ENCODE measurements around the gene KDSR.
A peak's percentile ranks its signal among the peaks of the same experiment; 100 is the strongest.

KDSR gene, protein sequence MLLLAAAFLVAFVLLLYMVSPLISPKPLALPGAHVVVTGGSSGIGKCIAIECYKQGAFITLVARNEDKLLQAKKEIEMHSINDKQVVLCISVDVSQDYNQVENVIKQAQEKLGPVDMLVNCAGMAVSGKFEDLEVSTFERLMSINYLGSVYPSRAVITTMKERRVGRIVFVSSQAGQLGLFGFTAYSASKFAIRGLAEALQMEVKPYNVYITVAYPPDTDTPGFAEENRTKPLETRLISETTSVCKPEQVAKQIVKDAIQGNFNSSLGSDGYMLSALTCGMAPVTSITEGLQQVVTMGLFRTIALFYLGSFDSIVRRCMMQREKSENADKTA

DNA sequence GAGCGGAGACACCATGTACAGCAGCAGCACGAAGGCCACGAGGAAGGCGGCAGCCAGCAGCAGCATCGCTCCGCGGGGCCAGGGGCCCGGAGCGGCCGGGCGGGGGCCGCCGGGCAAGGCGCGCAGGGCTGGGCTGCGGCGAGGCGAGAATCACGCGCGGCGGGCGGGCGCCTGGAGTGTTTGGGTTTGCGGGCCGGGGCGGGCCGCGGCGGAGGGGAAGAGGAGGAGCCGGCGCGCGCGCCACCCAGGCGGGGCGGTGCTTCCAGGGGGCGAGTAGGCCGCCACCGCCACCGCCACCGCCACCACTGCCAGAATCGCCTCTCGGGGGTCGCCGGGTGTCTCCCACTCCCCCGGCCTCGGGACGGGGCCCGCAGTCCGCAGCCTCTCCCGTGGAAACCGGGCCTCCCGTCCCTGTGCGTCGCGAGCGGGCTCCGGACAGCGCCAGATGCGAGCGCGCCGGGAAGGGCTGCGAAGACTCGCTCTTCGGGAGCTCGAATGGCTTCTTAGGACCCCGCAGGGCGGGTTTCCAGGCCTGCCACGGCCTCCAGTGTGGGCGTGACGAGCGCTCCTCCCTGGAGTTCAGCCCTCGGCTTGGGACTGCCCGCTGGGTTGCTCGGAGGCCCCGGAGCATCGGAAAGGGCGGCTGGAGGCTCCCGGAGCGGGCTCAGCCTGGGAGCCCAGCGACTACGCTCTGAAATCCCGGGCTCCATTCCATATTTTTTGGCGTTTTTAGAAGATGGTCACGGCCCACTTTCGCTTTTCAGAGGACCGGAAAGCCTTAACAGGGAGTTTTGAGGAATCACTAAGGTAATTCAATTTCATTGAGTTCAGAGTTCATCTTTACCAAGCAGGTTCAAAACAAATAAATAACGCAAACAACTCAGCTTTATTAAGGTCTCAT lies at the start of gene KDSR:
TSS of gene KDSR (minus strand) at position 154 of the 901 bp plus-strand sequence. CDS start at position 66, 88 bp downstream.
- DNase-seq: peak; percentile 84

DNA sequence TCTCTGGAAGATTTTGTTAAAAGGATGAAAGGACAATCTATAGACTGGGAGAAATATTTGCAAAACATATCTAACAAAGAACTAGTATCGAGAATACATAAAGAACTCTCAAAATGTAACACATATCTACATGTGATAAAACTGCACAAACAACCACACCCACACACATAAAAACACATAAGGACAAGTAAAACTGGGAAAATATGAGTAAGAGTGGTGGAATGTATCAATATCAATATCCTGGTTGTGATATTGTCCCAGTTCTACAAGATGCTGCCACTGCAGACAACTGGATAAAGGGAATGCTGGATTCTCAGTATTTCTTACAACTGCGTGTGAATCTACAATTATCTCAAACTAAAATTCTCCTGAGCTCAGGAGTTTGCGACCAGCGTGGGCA lies 45.9 kb upstream of the KDSR start:
- DNase-seq: no peak

DNA sequence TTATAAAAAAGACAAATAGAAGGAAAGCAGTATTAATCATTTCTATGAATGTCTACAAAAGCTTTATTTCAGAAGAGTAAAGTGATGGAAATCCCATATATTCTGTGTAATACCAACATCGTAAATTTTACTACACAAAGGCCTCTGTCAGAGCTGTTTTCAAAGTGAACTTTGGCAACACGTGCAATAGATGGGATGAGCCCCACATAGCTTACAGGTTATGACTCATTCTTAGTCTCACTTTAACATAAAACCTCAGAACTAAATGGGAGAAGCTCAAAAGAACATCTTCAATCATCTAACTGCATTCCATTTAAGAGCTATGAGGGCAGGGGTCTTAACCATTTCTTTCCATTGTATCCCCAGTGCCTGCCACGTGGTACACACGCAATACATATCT lies 43.8 kb upstream of the KDSR start:
- DNase-seq: no peak

DNA sequence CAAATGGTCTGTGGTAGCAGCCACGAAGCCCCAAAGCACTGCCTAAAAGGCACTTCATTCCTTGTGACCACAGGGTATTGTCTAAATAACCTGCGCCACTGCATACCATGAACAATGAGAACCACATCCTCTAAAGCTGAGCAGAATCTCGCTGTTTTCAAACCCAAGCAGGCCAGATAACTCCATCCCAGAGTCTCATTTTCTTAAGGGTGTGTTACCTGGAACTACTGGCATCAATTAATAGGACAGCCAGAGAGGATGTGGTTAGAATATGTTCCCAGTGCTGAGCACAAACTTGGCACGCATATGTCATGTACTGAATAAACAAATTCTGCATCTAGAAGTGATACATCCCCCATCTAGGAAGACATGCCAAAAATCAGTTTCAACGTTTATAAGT lies 42.3 kb upstream of the KDSR start:
- DNase-seq: no peak

DNA sequence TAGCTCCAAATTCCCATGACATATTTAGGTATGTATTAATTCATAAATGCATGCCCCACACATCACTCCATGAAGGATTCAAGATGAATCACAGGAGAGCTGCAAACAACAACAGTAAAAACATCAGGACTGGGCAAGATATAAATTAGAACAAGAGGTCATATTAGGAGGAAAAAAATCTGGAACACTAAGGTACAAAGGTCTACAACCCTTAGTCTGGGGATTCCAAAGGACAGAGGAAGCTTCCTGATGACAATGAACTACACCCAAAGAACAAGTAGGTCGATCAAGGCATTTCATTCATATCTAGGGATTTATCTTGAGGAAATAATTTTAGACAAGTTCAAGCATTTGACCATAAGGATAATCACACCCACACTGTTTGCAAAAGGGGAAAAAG lies 40.7 kb upstream of the KDSR start:
- DNase-seq: no peak

DNA sequence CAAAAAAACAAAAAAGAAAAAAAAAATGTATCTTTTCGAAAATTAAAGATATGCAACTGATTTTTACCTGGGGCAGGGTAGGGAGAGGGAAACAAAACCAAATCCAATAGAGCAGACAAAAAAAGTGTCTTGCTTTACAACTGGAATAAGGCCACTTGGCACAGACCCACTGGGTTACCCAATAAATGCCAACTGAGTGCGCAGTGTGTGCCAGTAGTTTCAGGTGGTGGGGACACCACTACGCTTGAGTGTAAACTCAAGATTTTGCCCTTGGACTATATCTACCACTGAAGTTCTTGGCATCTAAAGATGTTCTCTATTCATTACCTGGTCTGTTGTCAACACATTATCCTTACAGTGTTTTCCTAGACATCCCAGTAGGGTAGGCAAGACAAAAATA lies 39.0 kb upstream of the KDSR start:
- DNase-seq: no peak

DNA sequence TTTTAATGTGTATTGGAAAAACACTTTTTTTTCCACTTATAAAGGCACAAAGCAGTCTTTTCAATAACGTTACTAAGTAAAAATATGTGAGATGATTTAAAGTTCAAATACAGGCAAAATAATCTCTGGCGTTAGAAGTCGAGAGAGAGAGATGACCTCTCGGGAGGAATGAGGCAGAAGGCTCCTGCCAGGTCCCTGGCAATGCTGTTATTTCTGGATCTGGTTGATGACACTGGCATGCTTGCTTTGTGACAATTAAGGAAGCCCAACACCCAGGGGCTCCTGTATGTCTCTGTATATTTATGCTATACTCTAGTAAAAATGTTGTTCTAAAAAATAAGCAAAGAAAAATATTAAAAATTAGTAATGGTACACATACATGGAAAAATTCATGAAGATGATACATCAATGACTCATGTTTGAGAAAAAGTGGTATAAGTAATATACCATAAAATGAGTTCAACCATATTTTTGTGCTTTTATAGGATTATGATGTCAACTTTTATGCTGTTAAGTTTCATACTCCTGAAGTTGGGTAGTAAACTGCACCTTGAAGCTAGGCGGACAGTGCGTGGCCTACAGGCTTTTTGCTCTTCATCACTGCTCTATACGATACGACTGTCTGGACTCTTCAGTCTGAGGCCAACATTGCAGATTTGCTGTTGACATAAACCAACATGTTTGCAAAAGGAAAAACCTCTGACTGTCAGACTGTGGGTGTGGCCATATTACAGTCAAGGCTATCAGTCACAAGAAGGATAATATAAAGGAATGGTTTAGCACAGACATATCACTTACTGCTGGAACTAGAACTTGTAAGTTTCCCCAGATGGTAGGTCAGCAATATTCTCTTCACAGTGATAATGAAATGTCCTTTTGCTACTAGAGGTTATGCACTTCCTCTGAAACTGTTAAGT lies 35.5 kb upstream of the KDSR start:
- DNase-seq: no peak

DNA sequence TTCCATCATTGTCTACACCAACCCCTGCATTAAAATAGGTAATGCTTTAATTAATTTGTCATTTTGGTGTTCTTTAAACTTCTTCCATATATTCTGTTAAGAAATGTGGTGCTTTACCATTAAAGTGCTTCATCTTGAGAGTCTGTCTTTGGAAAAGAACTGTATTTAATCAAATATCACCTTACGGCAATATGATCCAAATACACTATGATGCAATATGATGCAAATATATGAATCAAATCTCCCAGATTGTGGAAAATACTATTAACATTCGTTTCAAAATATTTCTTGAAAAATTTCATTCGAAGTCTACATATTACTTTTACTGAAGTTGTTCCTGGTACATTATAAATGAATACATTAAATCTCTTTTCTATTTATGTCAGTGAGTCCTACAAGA lies 32.3 kb upstream of the KDSR start:
- DNase-seq: no peak

DNA sequence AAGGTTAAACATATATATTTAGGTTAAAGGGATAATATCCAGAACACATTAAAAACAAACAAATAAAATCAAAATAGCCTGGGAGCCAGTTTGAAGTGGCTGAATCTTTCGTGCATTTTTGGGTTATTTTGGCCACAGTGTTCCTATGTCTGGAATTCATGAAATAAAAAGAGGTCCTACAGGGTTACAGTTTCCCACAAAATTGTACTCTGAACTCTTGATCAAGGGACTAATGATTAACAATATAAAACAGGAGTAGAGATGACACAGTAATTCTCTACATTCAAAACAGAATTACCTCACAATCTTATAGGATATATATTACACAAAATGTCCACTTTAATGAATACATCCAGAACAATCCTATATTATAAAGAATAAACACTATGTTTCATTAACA lies 30.3 kb upstream of the KDSR start:
- no peak for DNase-seq

DNA sequence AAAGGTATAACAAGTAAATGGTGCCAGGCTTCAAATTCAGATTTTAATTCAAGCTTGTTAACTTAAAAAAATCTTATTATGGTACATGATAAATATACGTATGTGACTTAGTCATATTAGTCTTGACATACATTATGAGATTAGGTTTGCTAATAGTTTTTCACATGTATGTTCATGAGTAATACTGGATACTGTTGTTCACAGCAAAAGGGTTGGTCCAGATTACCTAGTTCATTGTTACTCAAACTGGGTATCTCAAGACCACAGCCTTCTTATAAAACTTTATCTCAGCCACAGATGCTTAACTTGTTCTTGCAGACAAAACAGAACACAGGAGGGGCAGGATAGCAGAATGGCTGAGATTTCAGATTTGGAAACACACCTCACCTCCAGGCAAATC lies 28.5 kb upstream of the KDSR start:
- DNase-seq: no peak

DNA sequence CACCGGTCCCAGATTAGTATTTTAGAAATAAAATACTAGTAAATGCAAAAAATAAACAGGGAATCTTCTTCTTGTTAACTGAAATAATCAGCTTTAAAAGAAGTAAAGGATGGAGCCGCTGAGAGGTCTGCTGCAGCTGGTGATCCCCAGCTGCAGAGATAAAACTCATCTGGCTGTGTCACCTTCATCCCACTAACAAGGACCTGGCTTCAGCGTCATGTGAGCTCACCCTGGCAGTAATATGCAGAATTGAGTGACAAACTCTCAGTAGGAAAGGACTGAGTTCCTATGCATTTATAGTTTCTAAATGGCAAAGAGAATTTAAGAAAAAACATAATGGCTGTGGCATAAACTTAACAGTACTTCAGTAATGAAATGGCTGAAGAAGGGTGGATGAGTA lies 27.9 kb upstream of the KDSR start:
- DNase-seq: no peak

DNA sequence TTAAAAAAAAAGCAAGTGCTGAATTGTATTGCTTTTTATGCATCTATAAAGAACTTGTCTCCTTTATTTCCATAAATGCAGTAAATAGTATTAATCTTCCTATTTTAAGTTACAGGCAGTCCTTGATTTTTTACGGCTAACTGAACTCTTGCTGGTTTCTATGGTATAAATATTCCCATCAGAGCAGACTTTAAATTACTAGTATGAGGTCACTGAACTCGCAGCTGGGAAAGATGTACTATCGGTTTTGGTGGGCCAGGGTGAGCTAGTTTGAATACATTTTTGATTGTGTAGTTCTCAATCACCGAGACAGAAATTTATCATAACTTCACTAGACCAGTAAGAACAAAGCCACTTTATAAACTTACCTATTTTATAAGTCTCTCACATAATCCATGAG lies 20.9 kb upstream of the KDSR start:
- DNase-seq: no peak

DNA sequence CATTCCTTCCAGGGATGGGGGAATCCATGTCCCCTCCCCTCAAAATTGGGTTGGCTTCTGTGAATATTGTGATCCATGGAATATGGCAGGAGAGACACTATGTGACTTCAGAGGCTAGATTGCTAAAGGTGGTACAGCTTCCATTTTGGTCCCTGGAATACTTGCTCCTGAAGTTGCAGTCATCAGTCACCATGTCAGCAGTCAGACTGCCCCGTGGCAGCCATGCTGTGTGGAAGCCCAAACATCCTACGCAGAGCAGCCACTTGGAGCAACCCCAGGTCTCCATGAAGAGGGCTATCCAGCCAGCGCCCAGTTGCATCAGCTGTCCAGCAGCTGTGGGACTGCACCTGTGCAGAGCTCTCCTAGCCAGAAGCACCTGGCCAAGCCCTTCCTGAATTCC lies 15.8 kb upstream of the KDSR start:
- DNase-seq: no peak

DNA sequence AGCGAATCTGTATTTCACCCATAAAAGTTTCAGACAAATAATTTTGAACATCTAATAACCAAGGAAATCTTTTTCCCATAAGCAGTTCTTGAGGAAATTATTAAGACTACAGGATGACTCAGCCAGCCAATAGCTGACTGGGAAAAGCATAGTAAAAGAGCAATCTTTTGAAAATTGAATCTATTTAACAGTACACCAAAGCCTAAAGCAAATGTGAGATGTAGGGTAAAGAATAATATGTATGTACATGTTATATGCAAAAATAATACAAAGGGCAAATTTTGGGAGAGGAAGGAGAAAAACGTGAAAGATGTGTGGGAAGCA lies 12.6 kb upstream of the KDSR start:
- no peak for DNase-seq

DNA sequence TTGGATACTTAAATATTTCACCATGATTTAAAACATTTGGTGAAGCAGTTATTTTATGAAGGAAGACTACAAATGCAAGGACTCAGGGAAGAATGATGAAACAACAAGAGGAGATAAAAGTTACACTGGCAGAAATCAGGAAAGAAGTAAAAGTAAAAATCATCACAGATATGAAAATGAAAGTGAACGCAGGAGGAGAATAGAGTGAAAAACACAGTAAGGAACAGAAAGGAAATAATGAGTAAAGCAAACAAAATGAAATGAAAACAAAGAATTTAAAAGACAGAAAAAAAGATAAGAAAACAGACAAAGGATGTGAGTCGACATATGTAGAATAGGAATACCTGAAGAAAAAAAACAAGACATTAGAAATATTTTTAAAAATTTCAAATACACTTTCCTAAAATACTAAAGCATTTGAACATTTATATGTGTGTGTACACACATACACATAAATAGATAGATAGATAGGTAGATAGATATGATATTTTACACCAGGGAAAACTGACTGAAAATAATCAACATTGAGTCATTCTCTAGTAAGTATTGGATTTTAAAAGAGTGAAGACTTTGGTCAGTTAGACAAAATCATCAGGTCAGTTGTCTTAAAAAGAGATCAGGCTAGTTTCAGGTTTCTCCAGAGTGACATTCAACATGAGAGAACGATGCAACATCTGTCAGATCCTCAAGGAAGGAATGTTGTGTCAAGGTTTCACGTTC lies 12.1 kb upstream of the KDSR start:
- DNase-seq: no peak

DNA sequence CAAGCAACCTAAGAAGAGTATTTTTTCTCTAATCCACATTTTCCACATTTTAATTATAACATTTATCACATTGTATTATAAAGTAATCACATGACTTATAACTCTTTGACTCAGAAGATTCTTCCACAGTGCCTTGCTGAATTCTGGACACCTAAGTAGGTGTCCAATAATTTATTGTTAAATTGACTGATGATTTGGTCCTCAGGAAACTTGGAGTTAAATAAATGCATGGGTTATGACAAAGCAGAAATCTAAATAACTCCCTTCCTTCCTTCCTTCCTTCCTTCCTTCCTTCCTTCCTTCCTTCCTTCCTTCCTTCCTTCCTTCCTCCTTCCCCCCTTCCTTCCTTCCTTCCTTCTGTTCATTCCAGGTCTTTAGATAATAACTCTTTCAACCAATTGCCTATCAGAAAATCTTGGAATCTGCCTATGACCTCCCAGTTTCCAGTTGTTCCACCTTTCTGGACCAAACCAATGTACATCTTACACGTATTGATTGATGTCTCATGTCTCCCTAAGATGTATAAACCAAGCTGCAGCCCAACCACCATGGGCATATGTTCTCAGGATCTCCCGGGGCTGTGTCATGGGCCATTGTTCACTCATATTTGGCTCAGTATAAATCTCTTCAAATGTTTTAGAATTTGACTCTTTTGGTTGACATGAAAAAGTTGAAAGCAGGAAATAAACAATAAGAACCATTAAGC lies 10.4 kb upstream of the KDSR start:
- DNase-seq: no peak

DNA sequence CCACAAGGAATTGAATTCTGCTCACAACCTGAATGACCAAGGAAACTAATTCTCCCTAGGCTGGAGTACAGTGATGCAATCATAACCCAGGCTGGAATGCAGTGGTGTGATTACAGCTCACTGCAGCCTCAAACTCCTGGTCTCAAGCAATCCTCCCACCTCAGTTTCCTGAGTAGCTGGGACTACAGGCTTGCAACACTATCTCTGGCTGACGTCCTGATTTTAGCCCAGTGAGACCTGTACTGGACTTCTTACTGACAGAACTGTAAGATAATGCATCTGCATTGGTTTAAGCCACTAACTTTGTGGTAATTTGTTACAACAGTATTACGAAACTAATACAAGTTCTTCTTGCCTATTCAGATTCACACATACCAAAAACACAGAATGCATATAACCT lies 9.5 kb upstream of the KDSR start:
- DNase-seq: no peak

DNA sequence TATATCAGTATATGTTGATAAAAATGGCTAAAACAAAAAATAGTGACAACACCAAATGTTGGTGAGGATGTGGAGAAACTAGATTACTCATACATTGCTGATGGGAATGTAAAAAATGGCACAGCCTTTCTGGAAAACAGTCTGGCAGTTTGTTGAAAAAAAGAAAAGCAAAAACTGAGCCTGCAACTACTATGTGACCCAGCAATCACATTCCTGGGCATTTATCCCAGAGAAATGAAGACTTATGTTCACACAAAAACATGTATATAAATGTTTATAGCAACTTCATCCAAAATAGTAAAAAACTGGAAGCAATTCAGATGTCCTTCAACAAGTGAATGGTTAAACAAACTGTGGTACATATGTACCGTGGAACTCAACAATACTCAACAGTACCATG lies 7.5 kb upstream of the KDSR start:
- no peak for DNase-seq

DNA sequence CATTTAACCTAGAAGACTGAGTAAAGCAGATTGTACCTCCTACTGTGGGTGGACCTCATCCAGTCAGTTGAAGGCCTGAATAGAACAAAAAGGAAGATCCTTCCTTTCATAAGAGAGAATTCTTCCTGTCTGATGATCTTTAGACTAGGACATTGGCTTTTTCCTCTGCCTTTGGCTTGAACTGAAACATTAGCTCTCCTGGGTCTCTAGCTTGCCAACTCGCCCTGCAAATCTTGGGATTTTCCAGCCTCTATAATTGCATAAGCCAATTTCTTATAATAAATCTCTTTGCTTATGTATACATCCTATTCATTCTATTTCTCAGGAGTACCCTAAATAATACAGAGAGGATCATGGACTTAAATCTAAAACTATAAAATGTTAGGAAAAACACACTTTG lies 6.2 kb upstream of the KDSR start:
- DNase-seq: no peak

DNA sequence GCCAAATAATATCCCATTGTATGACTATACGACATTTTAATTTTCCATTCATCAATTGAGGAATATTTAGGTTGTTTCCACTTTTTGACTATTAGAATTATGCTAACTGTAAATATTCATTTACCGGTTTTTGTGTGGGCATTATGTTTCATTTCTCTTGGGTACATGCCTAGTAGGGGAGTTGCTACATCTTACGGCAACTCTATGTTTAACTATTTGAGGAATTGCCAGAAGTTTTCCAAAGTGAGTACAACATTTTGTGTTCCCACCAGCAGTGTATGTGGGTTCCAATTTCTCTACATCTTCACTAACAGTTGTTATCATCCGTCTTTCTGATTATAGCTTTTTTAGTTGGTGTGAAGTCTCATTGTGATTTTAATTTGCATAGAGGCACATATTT lies 1.6 kb upstream of the KDSR start:
- DNase-seq: no peak

DNA sequence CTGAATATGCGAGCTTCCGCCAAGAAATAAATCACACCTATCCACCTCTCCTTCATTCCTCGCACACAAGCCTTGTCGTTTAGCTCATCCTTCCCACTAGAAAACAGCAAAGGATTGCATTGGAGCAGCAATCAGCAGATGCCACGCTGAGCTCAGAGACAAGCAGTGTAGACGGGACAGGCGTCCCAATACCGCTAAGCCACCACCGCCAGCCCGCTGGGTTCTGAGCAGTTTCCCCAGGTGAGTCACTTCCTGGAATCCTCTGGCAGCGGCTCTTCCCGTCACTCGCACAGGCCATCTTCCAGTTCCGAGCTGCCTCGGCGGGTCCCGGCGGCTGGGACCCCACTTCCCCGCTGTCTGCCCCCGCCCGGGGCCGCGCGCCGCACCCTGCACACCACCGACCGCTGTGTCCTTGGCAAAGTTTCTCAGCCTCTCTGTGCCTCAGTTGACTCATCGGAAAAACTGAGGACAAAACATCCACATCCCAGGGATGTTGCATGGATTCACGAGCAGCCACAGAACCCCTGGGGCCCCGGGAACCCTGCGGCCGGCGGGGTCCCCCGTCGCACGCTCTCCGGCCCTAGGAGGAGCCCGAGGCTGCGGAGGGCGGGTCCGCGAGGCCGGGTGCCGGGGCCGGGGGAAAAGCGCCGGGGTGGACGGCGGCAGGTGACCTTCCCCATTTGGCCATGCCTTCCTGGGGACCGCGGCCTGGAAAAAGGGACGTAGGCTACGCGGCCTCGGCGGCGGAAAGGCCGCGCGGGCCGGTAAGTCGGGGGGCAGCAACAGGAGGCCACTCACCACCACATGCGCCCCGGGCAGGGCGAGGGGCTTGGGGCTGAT lies 573 bp downstream of the KDSR start:
- DNase-seq: peak; percentile 75
